C4-2B (cell line): Measurements from ENCODE around the gene RAMP3.

Experiments used
- CTCF ChIP-seq: fragments of 450-650 bp; conservative IDR thresholded peaks from 2 replicates; pipeline ENCODE4 v1.5.1; 2017; ENCODE audit warnings: mild to moderate bottlenecking
- ZFX ChIP-seq: fragments of 450-650 bp; IDR thresholded peaks from 2 replicates; pipeline ENCODE4 v1.6.1; 2017

- TF ChIP-seq CTCF (no peak), ZFX (no peak)
These were observed 6.4 kb upstream of the RAMP3 start for GRCh38 chr7:45151131-45151684.
